CD14-positive monocyte (primary cell): ENCODE measurements around the gene GRIK2. TPM values are rescaled to one million over a fixed set of nuclear protein-coding genes. Genes with fewer than 3 reads are reported as not detected.

Source experiments
- DNase-seq, 3 donors: peaks; one replicate each; pipeline ENCODE4 v3.0.0-alpha.2; 2011 to 2022
- H2AFZ ChIP-seq: 2 replicates; pipeline ENCODE4 v1.6.0; 2012; ENCODE audit warnings: mild to moderate bottlenecking, low read depth, low read length, inconsistent platforms; ENCODE audit not compliant: insufficient read depth, poor library complexity, severe bottlenecking
- H3K27ac ChIP-seq, 2 donors: 1 replicate in 1 of 2; 2 replicates in 1 of 2; pipeline ENCODE4 v1.5.1; 2012 to 2013; ENCODE audit warnings: low read length in 2 of 2, control low read depth in 1 of 2, inconsistent platforms in 1 of 2, low read depth in 1 of 2, mild to moderate bottlenecking in 1 of 2
- H3K27me3 ChIP-seq, 2 donors: one replicate each; pipeline versions ENCODE4 v1.6.0 to v1.6.1; 2011 to 2013; ENCODE audit warnings: low read length in 2 of 2; ENCODE audit not compliant: control insufficient read depth in 2 of 2, insufficient read depth in 2 of 2
- H3K36me3 ChIP-seq, 2 donors: replicated peaks in 1 of 2; 1 replicate in 1 of 2; 2 replicates in 1 of 2; pipeline versions ENCODE4 v1.5.1 to v1.6.1; 2012 to 2013; ENCODE audit warnings: low read length in 2 of 2, control low read depth in 1 of 2, inconsistent platforms in 1 of 2, mild to moderate bottlenecking in 1 of 2; ENCODE audit not compliant: insufficient read depth in 2 of 2, control insufficient read depth in 1 of 2
- H3K4me1 ChIP-seq, 2 donors: 1 replicate in 1 of 2; 2 replicates in 1 of 2; pipeline versions ENCODE4 v1.5.1 to v1.6.1; 2012 to 2013; ENCODE audit warnings: low read length in 2 of 2, control low read depth in 1 of 2, inconsistent platforms in 1 of 2, mild to moderate bottlenecking in 1 of 2, moderate library complexity in 1 of 2; ENCODE audit not compliant: insufficient read depth in 2 of 2, control insufficient read depth in 1 of 2
- H3K4me2 ChIP-seq: replicated peaks from 2 replicates; pipeline ENCODE3; 2012; ENCODE audit warnings: low read length, moderate library complexity, mild to moderate bottlenecking; ENCODE audit not compliant: poor library complexity, severe bottlenecking; ENCODE audit errors: extremely low read depth
- H3K4me3 ChIP-seq, 3 experiments: fragments of 200-600 bp in 1 of 3; sonication (generic) in 1 of 3; replicated peaks in 1 of 3; 1 replicate in 2 of 3; 2 replicates in 1 of 3; pipeline ENCODE4 v1.5.1; 2011 to 2013; ENCODE audit warnings: low read length in 3 of 3, mild to moderate bottlenecking in 3 of 3, control low read depth in 2 of 3, low read depth in 2 of 3, inconsistent platforms in 1 of 3, moderate library complexity in 1 of 3
- H3K79me2 ChIP-seq: 2 replicates; pipeline ENCODE4 v1.6.0; 2012; ENCODE audit warnings: mild to moderate bottlenecking, control low read depth, inconsistent platforms, low read length, moderate library complexity; ENCODE audit not compliant: insufficient read depth
- H3K9ac ChIP-seq: 2 replicates; pipeline ENCODE4 v1.6.0; 2017; ENCODE audit warnings: low read length, mild to moderate bottlenecking; ENCODE audit not compliant: insufficient read depth, poor library complexity, severe bottlenecking
- H3K9me3 ChIP-seq, 2 donors: replicated peaks in 1 of 2; 1 replicate in 1 of 2; 2 replicates in 1 of 2; pipeline versions ENCODE4 v1.5.1 to v1.6.1; 2012 to 2013; ENCODE audit warnings: low read length in 2 of 2, control low read depth in 1 of 2; ENCODE audit not compliant: control insufficient read depth in 1 of 2, insufficient read depth in 1 of 2
- H4K20me1 ChIP-seq: 2 replicates; pipeline ENCODE4 v1.6.0; 2012; ENCODE audit warnings: mild to moderate bottlenecking, low read length, control low read depth, moderate library complexity; ENCODE audit not compliant: insufficient read depth
- H3K27ac Mint-ChIP-seq, 7 donors: one replicate each; pipeline ENCODE4 v1.8.0; 2020; ENCODE audit warnings: mild to moderate bottlenecking in 7 of 7, mixed read lengths in 7 of 7, moderate library complexity in 6 of 7, inconsistent platforms in 2 of 7
- H3K27me3 Mint-ChIP-seq, 3 donors: one replicate each; pipeline ENCODE4 v1.8.0; 2021 to 2022; ENCODE audit warnings: low read depth in 3 of 3, mild to moderate bottlenecking in 3 of 3, mixed read lengths in 3 of 3, moderate library complexity in 3 of 3, inconsistent platforms in 1 of 3
- H3K36me3 Mint-ChIP-seq, 2 donors: one replicate each; pipeline ENCODE4 v1.8.0; 2020; ENCODE audit warnings: mixed read lengths in 2 of 2, inconsistent platforms in 1 of 2, mild to moderate bottlenecking in 1 of 2
- H3K4me1 Mint-ChIP-seq: one replicate; pipeline ENCODE4 v1.8.0; 2020; ENCODE audit warnings: mild to moderate bottlenecking, mixed read lengths
- H3K4me3 Mint-ChIP-seq, 2 donors: one replicate each; pipeline ENCODE4 v1.8.0; 2020; ENCODE audit warnings: mild to moderate bottlenecking in 2 of 2, mixed read lengths in 2 of 2, moderate library complexity in 1 of 2
- H3K9me3 Mint-ChIP-seq, 7 donors: one replicate each; pipeline ENCODE4 v1.8.0; 2020 to 2022; ENCODE audit warnings: mixed read lengths in 7 of 7, mild to moderate bottlenecking in 6 of 7, moderate library complexity in 6 of 7, inconsistent platforms in 2 of 7
- WGBS: methylation state at CpG from one replicate; pipeline ENCODE4 v1.1.5; 2013; ENCODE audit warnings: missing lambda C conversion rate; ENCODE audit not compliant: insufficient coverage; 5-methylcytosine and 5-hydroxymethylcytosine counted together
- intact Hi-C, 2 donors: fragments of 100-400 bp; cut with micrococcal nuclease; formaldehyde crosslinking; loops; one replicate each; pipeline versions ENCODE4 v1.15.0 to v1.15.1; 2023
- polyA plus RNA-seq, 3 donors: library from polyadenylated mRNA; depleted of rRNA in 1 of 3; unstranded in 2 of 3; stranded (reverse) in 1 of 3; fragments of 300-500 nt in 2 of 3; fragments of >200 nt in 1 of 3; fragmentation: Illumina TruSeq in 2 of 3; gene quantifications; 1 replicate in 2 of 3; 2 replicates in 1 of 3; pipeline ENCODE4 v1.2.3, GENCODE V29; 2012 to 2021
- TF ChIP-seq, protein P1 (sequence below): fragments of 200-600 bp; IDR thresholded peaks from one replicate; pipeline ENCODE4 v1.8.0; 2022; ENCODE audit warnings: antibody characterized with exemption, mild to moderate bottlenecking

The GRIK2 gene
- polyA plus RNA-seq, 3 donors = not detected

- no peaks in the 10 kb centered on the region for H3K4me1 ChIP-seq
- H3K27ac ChIP-seq = no peak overlapping the region
- H2AFZ ChIP-seq = no peak overlapping the region
- no peaks in the 10 kb centered on the region for H3K36me3 Mint-ChIP-seq
- no peak overlapping the region for H3K9ac ChIP-seq
- peaks cover 0 to 1% (median 0%) of the 10 kb centered on the region in 7 donors for H3K9me3 Mint-ChIP-seq
- intact Hi-C loops = no loop called here
- H3K4me1 Mint-ChIP-seq = no peaks in the 10 kb centered on the region
- no peaks in the 10 kb centered on the region for H3K79me2 ChIP-seq
- DNase-seq = no peak
- H3K27me3 Mint-ChIP-seq = peaks cover 0 to 1% (median 0%) of the 10 kb centered on the region in 3 donors
- H3K4me3 Mint-ChIP-seq = no peak overlapping the region
- no peak overlapping the region for H3K4me2 ChIP-seq
- H3K9me3 ChIP-seq = no peaks in the 10 kb centered on the region
- H3K27me3 ChIP-seq = no peaks in the 10 kb centered on the region
- no peaks in the 10 kb centered on the region for H4K20me1 ChIP-seq
- no peak overlapping the region for H3K4me3 ChIP-seq
- H3K36me3 ChIP-seq = no peaks in the 10 kb centered on the region
- TF ChIP-seq, protein P1, sequence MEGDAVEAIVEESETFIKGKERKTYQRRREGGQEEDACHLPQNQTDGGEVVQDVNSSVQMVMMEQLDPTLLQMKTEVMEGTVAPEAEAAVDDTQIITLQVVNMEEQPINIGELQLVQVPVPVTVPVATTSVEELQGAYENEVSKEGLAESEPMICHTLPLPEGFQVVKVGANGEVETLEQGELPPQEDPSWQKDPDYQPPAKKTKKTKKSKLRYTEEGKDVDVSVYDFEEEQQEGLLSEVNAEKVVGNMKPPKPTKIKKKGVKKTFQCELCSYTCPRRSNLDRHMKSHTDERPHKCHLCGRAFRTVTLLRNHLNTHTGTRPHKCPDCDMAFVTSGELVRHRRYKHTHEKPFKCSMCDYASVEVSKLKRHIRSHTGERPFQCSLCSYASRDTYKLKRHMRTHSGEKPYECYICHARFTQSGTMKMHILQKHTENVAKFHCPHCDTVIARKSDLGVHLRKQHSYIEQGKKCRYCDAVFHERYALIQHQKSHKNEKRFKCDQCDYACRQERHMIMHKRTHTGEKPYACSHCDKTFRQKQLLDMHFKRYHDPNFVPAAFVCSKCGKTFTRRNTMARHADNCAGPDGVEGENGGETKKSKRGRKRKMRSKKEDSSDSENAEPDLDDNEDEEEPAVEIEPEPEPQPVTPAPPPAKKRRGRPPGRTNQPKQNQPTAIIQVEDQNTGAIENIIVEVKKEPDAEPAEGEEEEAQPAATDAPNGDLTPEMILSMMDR = no peak
- H3K27ac Mint-ChIP-seq = no peak overlapping the region
Measured at GRCh38 chr6:101605874-101606273, 212.4 kb downstream of the GRIK2 start.

DNA sequence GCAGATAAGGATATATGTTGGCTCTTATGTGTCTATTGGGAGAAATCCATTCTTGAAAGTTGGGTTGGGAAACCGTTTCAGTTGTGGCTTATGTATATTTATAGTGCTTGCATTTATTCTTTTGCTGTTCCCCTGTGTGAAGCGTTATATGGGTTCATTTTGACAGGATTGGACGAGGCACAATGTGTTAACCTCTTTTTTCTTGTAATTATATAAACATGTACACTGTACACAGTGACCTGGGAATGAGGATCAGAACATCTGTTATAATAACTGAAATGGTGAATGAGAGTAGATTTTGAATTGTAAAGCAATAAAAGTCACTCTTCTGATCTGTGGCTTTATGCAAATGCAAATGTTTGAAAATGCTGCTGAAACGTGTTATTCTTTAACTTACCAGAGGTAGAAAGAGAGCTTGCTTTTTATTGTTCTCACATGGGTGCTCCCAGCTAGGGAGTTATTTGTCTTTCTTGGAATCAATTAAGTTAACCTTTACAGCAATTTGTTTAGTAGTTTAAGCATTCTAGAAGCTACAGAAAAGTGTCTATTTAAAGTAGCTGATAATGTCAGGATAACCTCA lies 213.7 kb downstream of the GRIK2 start:
- Histone ChIP-seq H3K36me3 (no peaks in the 10 kb centered on the region), H4K20me1 (no peaks in the 10 kb centered on the region), H3K9ac (no peak overlapping the region), H3K27me3 (no peaks in the 10 kb centered on the region), H3K9me3 (no peaks in the 10 kb centered on the region), H3K4me3 (no peak overlapping the region), H3K27ac (no peak overlapping the region), H3K4me2 (no peak overlapping the region), H3K79me2 (no peaks in the 10 kb centered on the region), H2AFZ (no peak overlapping the region), H3K4me1 (no peaks in the 10 kb centered on the region)
- intact Hi-C loops = no loop called here
- Mint-ChIP-seq H3K36me3 (no peaks in the 10 kb centered on the region), H3K4me1 (no peaks in the 10 kb centered on the region), H3K27ac (no peak overlapping the region), H3K27me3 (peaks cover 0 to 1% (median 0%) of the 10 kb centered on the region in 3 donors), H3K4me3 (no peak overlapping the region), H3K9me3 (no peaks in the 10 kb centered on the region)
- WGBS = no CpG with 5 or more reads among the region's 4 CpGs
- TF ChIP-seq, protein P1 = no peak
- no peak for DNase-seq
